Heart left ventricle (tissue), 16 donors: ENCODE data around the gene PRDX6. TPM values are rescaled to one million over a fixed set of nuclear protein-coding genes. Genes with fewer than 3 reads are reported as not detected.

Experiments used
- ATAC-seq, 4 donors: fragments of 200-7000 bp; cut with Tn5 transposase; one replicate each; pipeline ENCODE4 v1.9.1; 2020 to 2022; ENCODE audit warnings: moderate library complexity in 4 of 4, mild to moderate bottlenecking in 3 of 4, moderate number of reproducible peaks in 1 of 4
- DNase-seq, 5 donors: peaks; one replicate each; pipeline ENCODE4 v3.0.0-alpha.2; 2020
- H3K27ac ChIP-seq, 12 donors: fragments of 200-600 bp; sonication (generic) in 4 of 12; one replicate each; pipeline versions ENCODE4 v1.5.0 to v1.8.0; 2016 to 2022; ENCODE audit warnings: mild to moderate bottlenecking in 2 of 12
- H3K27me3 ChIP-seq, 9 donors: fragments of 200-600 bp; sonication (generic) in 2 of 9; one replicate each; pipeline versions ENCODE4 v1.5.1 to v1.8.0; 2016 to 2022; ENCODE audit warnings: mild to moderate bottlenecking in 3 of 9
- H3K36me3 ChIP-seq, 9 donors: fragments of 200-600 bp; sonication (generic) in 2 of 9; one replicate each; pipeline versions ENCODE4 v1.5.0 to v1.8.0; 2018 to 2022; ENCODE audit warnings: mild to moderate bottlenecking in 2 of 9
- H3K4me1 ChIP-seq, 12 donors: fragments of 200-600 bp; sonication (generic) in 4 of 12; one replicate each; pipeline versions ENCODE4 v1.5.0 to v1.8.0; 2016 to 2022; ENCODE audit warnings: mild to moderate bottlenecking in 3 of 12
- H3K4me3 ChIP-seq, 12 donors: fragments of 200-600 bp; sonication (generic) in 4 of 12; one replicate each; pipeline versions ENCODE4 v1.5.0 to v1.8.0; 2017 to 2022; ENCODE audit warnings: mild to moderate bottlenecking in 9 of 12, moderate library complexity in 4 of 12
- H3K9me3 ChIP-seq, 12 donors: fragments of 200-600 bp; sonication (generic) in 4 of 12; one replicate each; pipeline versions ENCODE4 v1.5.0 to v1.8.0; 2016 to 2022; ENCODE audit warnings: mild to moderate bottlenecking in 1 of 12
- CTCF ChIP-seq, 12 donors: fragments of 200-600 bp; sonication (generic) in 4 of 12; IDR thresholded peaks; one replicate each; pipeline versions ENCODE4 v1.5.0 to v1.8.0; 2018 to 2022; ENCODE audit warnings: antibody characterized with exemption in 12 of 12, mild to moderate bottlenecking in 5 of 12
- POLR2A ChIP-seq, 2 donors: fragments of 450-650 bp; IDR thresholded peaks; one replicate each; pipeline ENCODE4 v1.6.1; 2017; ENCODE audit warnings: antibody characterized with exemption in 2 of 2, mild to moderate bottlenecking in 2 of 2, moderate library complexity in 2 of 2
- WGBS, 4 donors: extraction: QIAGEN DNeasy Blood & Tissue Kit in 2 of 4; methylation state at CpG; one replicate each; pipeline versions ENCODE4 v1.1.5 to v1.1.7; 2013 to 2018; 5-methylcytosine and 5-hydroxymethylcytosine counted together
- intact Hi-C, 10 donors: fragments of 100-400 bp; cut with DNase I; formaldehyde crosslinking; loops; one replicate each; pipeline versions ENCODE4 v1.11.1 to v1.14.2; 2022
- polyA plus RNA-seq, 2 donors: library from polyadenylated mRNA; stranded (reverse); fragments of 200-250 nt; gene quantifications; one replicate each; pipeline ENCODE4 v1.2.3, GENCODE V29; 2013
- total RNA-seq, 9 donors: library from RNA; depleted of rRNA in 2 of 9; stranded (reverse); fragments of >200 nt in 2 of 9; fragmentation: NEBNext Ultra II Directional in 3 of 9; extraction: Animal tissue kit (Norgen Biotek cat#: 25700) in 3 of 9; gene quantifications; one replicate each; pipeline versions ENCODE4 v1.1.0 to v1.2.4, GENCODE V29; 2016 to 2023
- donor health status: ischemic (EF 13 %, LVEDD 7.1; RV severe dilation, severe dysfunction).
- donor health status: healthy with polysubstance abuse.
- donor health status: DM: no; HTN: yes; CAD: no.
- donor health status: DM: no; HTN: no; CAD: no.
- donor health status: ischemic (EF 25% LVEDD 6.9; RV normal size, moderate dysfunction).
- donor health status: ischemic (EF 25% LVEDD 5.7; RV mildly dilated, moderate dysfunction).
- donor health status: healthy.
- donor health status: DM: yes; HTN: yes; CAD: no.
- donor health status: ischemic (EF 35%, LVEDD 5.7; RV mildly dilated, moderate dysfunction).
- donor health status: nonischemic (EF 11% LVEDD 7.7; RV severe dilation, severe dysfunction).
- donor health status: DM: yes; HTN: yes; CAD: no.
- donor health status: PGD.
- donor health status: ischemic (EF 29% LVEDD 5.4; RV normal size, mild dysfunction).
- donor health status: nonischemic (EF 23%, LVEDD 6.1; RV moderate dilation, normal function).

Gene PRDX6
- total and polyA plus RNA-seq, 11 donors: 237 to 635 (median 433) TPM

DNA sequence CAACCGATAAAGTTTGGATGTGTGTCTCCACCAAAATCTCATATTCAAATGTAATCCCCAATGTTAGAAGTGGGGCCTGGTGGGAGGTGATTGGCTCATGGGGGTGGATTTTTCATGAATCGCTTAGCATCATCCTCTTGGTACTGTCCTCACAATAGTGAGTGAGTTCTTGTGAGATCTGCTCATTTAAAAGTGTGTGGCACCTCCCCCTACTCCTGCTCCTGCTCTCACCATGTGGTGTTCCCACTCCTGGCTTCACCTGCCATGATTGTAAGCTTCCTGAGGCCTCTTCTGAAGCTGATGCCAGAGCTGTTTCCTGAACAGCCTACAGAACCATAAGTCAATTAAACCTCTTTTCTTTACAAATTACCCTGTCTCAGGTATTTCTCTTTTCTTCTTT lies 28.2 kb upstream of the PRDX6 start:
- H3K9me3 ChIP-seq: peaks cover 0 to 16% (median 1%) of the 10 kb centered on the region in 12 donors
- WGBS, 4 donors: 86 to 100% (median 94%) methylated on average over 2 of the region's 2 CpGs
- peaks cover 0 to 10% (median 0%) of the 10 kb centered on the region in 12 donors for H3K4me1 ChIP-seq
- no peak overlapping the region for H3K27ac ChIP-seq
- TF ChIP-seq CTCF (IDR thresholded peaks at IDR 0.05): no peak
- no peak for TF ChIP-seq POLR2A (IDR thresholded peaks at IDR 0.05)
- intact Hi-C loops: no loop called here
- no peaks in the 10 kb centered on the region for H3K36me3 ChIP-seq
- no peak for DNase-seq
- no peak for ATAC-seq
- H3K27me3 ChIP-seq: no peaks in the 10 kb centered on the region
- H3K4me3 ChIP-seq: no peak overlapping the region

- Histone ChIP-seq H3K9me3 (peaks cover 0 to under 1% (median 0%) of the 10 kb centered on the region in 12 donors), H3K27me3 (no peaks in the 10 kb centered on the region), H3K4me3 (no peak overlapping the region), H3K4me1 (peaks cover 0 to 7% (median 0%) of the 10 kb centered on the region in 12 donors), H3K27ac (peak overlapping the region in 1 of 12 donors; percentile 63), H3K36me3 (peaks cover 0 to 8% (median 0%) of the 10 kb centered on the region in 9 donors)
- DNase-seq: peak in 4 of 5 donors; percentile 31 to 54 (median 36)
- WGBS, 4 donors: 30 to 50% (median 38%) methylated on average over 2 of the region's 2 CpGs
- peak in 3 of 4 donors; percentile 79 to 86 (median 81) for ATAC-seq
- intact Hi-C loops: no loop called here
- TF ChIP-seq CTCF (IDR thresholded peaks at IDR 0.05): no peak
Measured at GRCh38 chr1:173451981-173452380, 25.2 kb upstream of the PRDX6 start.

DNA sequence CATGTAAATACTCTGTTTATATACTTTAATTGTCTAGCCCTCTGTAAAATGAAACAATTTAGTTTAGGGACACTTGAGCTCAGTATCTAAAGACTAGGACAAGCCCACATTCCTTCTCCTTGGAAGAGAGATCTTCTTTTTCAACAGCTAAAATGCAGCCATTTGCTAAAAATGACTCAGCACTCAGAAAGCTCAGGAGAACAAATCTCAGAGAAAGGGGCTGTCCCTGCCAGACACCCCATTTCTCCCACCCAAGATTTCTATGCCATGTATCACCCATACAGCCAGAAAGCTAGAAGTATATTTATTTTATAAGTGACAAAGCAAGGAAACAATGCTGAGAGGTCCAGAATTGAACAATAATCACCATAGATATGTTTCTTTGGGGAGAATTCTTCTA lies 23.2 kb upstream of the PRDX6 start:
- TF ChIP-seq CTCF (IDR thresholded peaks at IDR 0.05) (no peak), POLR2A (IDR thresholded peaks at IDR 0.05) (no peak)
- no peaks in the 10 kb centered on the region for H3K9me3 ChIP-seq
- H3K4me3 ChIP-seq: no peak overlapping the region
- ATAC-seq (no peak), DNase-seq (no peak)
- H3K27me3 ChIP-seq: no peaks in the 10 kb centered on the region
- H3K4me1 ChIP-seq: peaks cover 0 to 7% (median 0%) of the 10 kb centered on the region in 12 donors
- H3K36me3 ChIP-seq: peaks cover 0 to 8% (median 0%) of the 10 kb centered on the region in 9 donors
- H3K27ac ChIP-seq: no peak overlapping the region
- intact Hi-C loops: no loop called here

GRCh38 chr1:173454966-173455524 lies 22.1 kb upstream of the PRDX6 start:
- Histone ChIP-seq H3K4me3 (no peak overlapping the region), H3K27me3 (no peaks in the 10 kb centered on the region), H3K9me3 (no peaks in the 10 kb centered on the region), H3K27ac (no peak overlapping the region), H3K4me1 (peaks cover 0 to 7% (median 0%) of the 10 kb centered on the region in 12 donors), H3K36me3 (peaks cover 0 to 10% (median 4%) of the 10 kb centered on the region in 9 donors)
- WGBS, 4 donors: 74 to 95% (median 87%) methylated on average over 4 of the region's 4 CpGs
- DNase-seq: no peak
- ATAC-seq: no peak
- intact Hi-C loops: no loop called here
- no peak for TF ChIP-seq POLR2A (IDR thresholded peaks at IDR 0.05)
- TF ChIP-seq CTCF (IDR thresholded peaks at IDR 0.05): no peak
